Measurements from ENCODE around the gene HMMR. TPM values are rescaled to one million over a fixed set of nuclear protein-coding genes. Genes with fewer than 3 reads are reported as not detected.

HMMR gene
- total RNA-seq, 2 donors from 2014 or later: 0.52 to 1.7 TPM

- ATAC-seq (no peak), DNase-seq (no peak)
- intact Hi-C loops (cut with DNase I): no loop called here
These were observed 4.3 kb upstream of the HMMR start for GRCh38 chr5:163456029-163456589.

GRCh38 chr5:163456840-163457239 lies 3.6 kb upstream of the HMMR start:
- no peak for ATAC-seq
- DNase-seq: no peak
- intact Hi-C loops (cut with DNase I): no loop called here

- ATAC-seq: no peak
- intact Hi-C loops (cut with DNase I): no loop called here
- no peak for DNase-seq
These were observed 1.6 kb upstream of the HMMR start for GRCh38 chr5:163458778-163459385.

GRCh38 chr5:163459462-163459818 lies 992 bp upstream of the HMMR start:
- intact Hi-C loops (cut with DNase I): no loop called here
- ATAC-seq (no peak), DNase-seq (no peak)

- peak; percentile 95 to 97 for ATAC-seq
- intact Hi-C loops (cut with DNase I): loop anchor here in 1 of 2 donors (5.0 kb wide), 1 partner anchor 42 kb away; no protein-coding TSS in a partner anchor
These were observed 442 bp upstream of the HMMR start, which contains the start of gene NUDCD2 for GRCh38 chr5:163459819-163460561. Gene NUDCD2 (minus strand): TSS chr5:163460102. CDS start chr5:163460050, 52 bp downstream.

GRCh38 chr5:163463063-163463435 lies 2.6 kb downstream of the HMMR start:
- DNase-seq (no peak), ATAC-seq (no peak)
- intact Hi-C loops (cut with DNase I): loop anchor here in 1 of 2 donors (5.0 kb wide), 1 partner anchor 39 kb away; no protein-coding TSS in a partner anchor

More at GRCh38 chr5:163459819-163460561, 442 bp upstream of the HMMR start, which contains the start of gene NUDCD2:
- DNase-seq: peak; percentile 97

GRCh38 chr5:163467682-163468081 lies 7.2 kb downstream of the HMMR start:
- no peak for ATAC-seq
- no peak for DNase-seq
- intact Hi-C loops (cut with DNase I): no loop called here

GRCh38 chr5:163473635-163474243 lies 13.3 kb downstream of the HMMR start:
- ATAC-seq (no peak), DNase-seq (no peak)
- intact Hi-C loops (cut with DNase I): no loop called here

- intact Hi-C loops (cut with DNase I): no loop called here
- ATAC-seq (no peak), DNase-seq (no peak)
These were observed 15.0 kb downstream of the HMMR start for GRCh38 chr5:163475411-163475810.

- intact Hi-C loops (cut with DNase I): no loop called here
- ATAC-seq (no peak), DNase-seq (no peak)
These were observed 17.9 kb downstream of the HMMR start for GRCh38 chr5:163478126-163478981.

- ATAC-seq (no peak), DNase-seq (no peak)
- intact Hi-C loops (cut with DNase I): no loop called here
These were observed 18.5 kb downstream of the HMMR start for GRCh38 chr5:163478982-163479271.

- intact Hi-C loops (cut with DNase I): no loop called here
- DNase-seq (no peak), ATAC-seq (no peak)
These were observed 28.8 kb downstream of the HMMR start for GRCh38 chr5:163489055-163489744.

- intact Hi-C loops (cut with DNase I): no loop called here
- no peak for DNase-seq
- ATAC-seq: no peak
These were observed 29.3 kb downstream of the HMMR start for GRCh38 chr5:163489745-163490075.

- ATAC-seq (peak in 1 of 2 donors; percentile 73), DNase-seq (no peak)
- intact Hi-C loops (cut with DNase I): no loop called here
These were observed 35.9 kb downstream of the HMMR start for GRCh38 chr5:163496286-163496685.

- no peak for DNase-seq
- ATAC-seq: no peak
- intact Hi-C loops (cut with DNase I): no loop called here
These were observed 36.9 kb downstream of the HMMR start for GRCh38 chr5:163497315-163497714.

GRCh38 chr5:163498886-163499285 lies 38.5 kb downstream of the HMMR start:
- intact Hi-C loops (cut with DNase I): no loop called here
- peak in 1 of 2 donors; percentile 68 for ATAC-seq
- no peak for DNase-seq

GRCh38 chr5:163502521-163502920 lies 42.1 kb downstream of the HMMR start:
- DNase-seq (no peak), ATAC-seq (no peak)
- intact Hi-C loops (cut with DNase I): loop anchor here in 1 of 2 donors (5.0 kb wide), 1 partner anchor 40 kb away; the partner anchor contains the start of genes HMMR and NUDCD2

Data from left cardiac atrium (tissue), 4 donors.